Endothelial cell of umbilical vein (primary cell): Measurements from ENCODE around the gene PKD1L1. TPM values are rescaled to one million over a fixed set of nuclear protein-coding genes. Genes with fewer than 3 reads are reported as not detected.

Source experiments
- BruUV-seq: library from RNA; stranded (reverse); fragments of 400-500 nt; replicated peaks from 2 replicates; lab custom pipeline; 2021; lab: Mats Ljungman, UMichigan
- CTCF ChIA-PET: fragments of 300-600, 350-600 bp; sonication (Branson Sonifier 250); formaldehyde crosslinking; loops from one replicate; lab custom pipeline; 2021; ENCODE audit warnings: antibody characterized with exemption, inconsistent platforms; lab: Charles Lee
- POLR2A ChIA-PET: fragments of 300-600, 350-600 bp; sonication (Branson Sonifier 250); formaldehyde crosslinking; loops from one replicate; lab custom pipeline; 2021; ENCODE audit warnings: antibody characterized with exemption, inconsistent platforms; lab: Charles Lee
- DNase-seq: peaks from one replicate; pipeline ENCODE4 v3.0.0-alpha.2; 2011; ENCODE audit warnings: low read depth, low spot score
- FAIRE-seq: peaks from 2 replicates; lab custom pipeline; 2011; peaks lifted over from hg19 to GRCh38; lab: Jason Lieb, UNC
- H2AFZ ChIP-seq: 2 replicates; pipeline ENCODE4 v1.6.0; 2012; ENCODE audit warnings: low read depth, low read length, control low read depth, inconsistent platforms
- H3K27ac ChIP-seq: 2 replicates; pipeline ENCODE4 v1.5.1; 2011; ENCODE audit warnings: low read depth, mild to moderate bottlenecking, control low read depth, low read length, moderate library complexity; ENCODE audit not compliant: insufficient read depth
- H3K27me3 ChIP-seq, 2 experiments: 2 replicates each; pipeline versions ENCODE4 v1.6.0 to v1.6.1; 2011; ENCODE audit warnings: low read length in 2 of 2, mixed read lengths in 1 of 2; ENCODE audit not compliant: control insufficient read depth in 2 of 2, insufficient read depth in 2 of 2
- H3K36me3 ChIP-seq, 2 experiments: 2 replicates in 1 of 2; 3 replicates in 1 of 2; pipeline ENCODE4 v1.5.1; 2011; ENCODE audit warnings: low read length in 2 of 2, mild to moderate bottlenecking in 1 of 2, moderate library complexity in 1 of 2; ENCODE audit not compliant: control insufficient read depth in 2 of 2, insufficient read depth in 2 of 2; ENCODE audit errors: extremely low read depth in 1 of 2
- H3K4me1 ChIP-seq: 3 replicates; pipeline ENCODE4 v1.5.1; 2011; ENCODE audit warnings: mild to moderate bottlenecking, low read length; ENCODE audit not compliant: control insufficient read depth, insufficient read depth; ENCODE audit errors: extremely low read depth
- H3K4me2 ChIP-seq: 2 replicates; pipeline ENCODE4 v1.6.1; 2011; ENCODE audit warnings: low read length, control low read depth, mixed read lengths; ENCODE audit not compliant: insufficient read depth
- H3K4me3 ChIP-seq, 3 experiments: fragments of 200-600 bp in 1 of 3; sonication (generic), shearing (Covaris generic) in 1 of 3; replicated peaks in 1 of 3; 2 replicates each; pipeline ENCODE4 v1.5.1; 2011 to 2016; ENCODE audit warnings: control low read depth in 3 of 3, low read length in 3 of 3, mild to moderate bottlenecking in 2 of 3, inconsistent platforms in 1 of 3, low read depth in 1 of 3, moderate library complexity in 1 of 3; ENCODE audit not compliant: insufficient read depth in 1 of 3
- H3K79me2 ChIP-seq: 2 replicates; pipeline ENCODE4 v1.6.0; 2012; ENCODE audit warnings: low read length, inconsistent platforms; ENCODE audit not compliant: control insufficient read depth, insufficient read depth
- H3K9ac ChIP-seq: replicated peaks from 2 replicates; pipeline ENCODE3; 2011; ENCODE audit warnings: low read length, control low read depth; ENCODE audit not compliant: insufficient read depth; ENCODE audit errors: extremely low read depth
- H3K9me1 ChIP-seq: replicated peaks from 3 replicates; pipeline ENCODE4 v1.6.0; 2011; ENCODE audit warnings: mild to moderate bottlenecking, low read length; ENCODE audit not compliant: control insufficient read depth, insufficient read depth; ENCODE audit errors: extremely low read depth
- H3K9me3 ChIP-seq: replicated peaks from 2 replicates; pipeline ENCODE4 v1.5.1; 2012; ENCODE audit warnings: low read length, inconsistent platforms; ENCODE audit not compliant: control insufficient read depth, insufficient read depth
- H4K20me1 ChIP-seq: replicated peaks from 2 replicates; pipeline ENCODE3; 2011; ENCODE audit warnings: mild to moderate bottlenecking, low read length; ENCODE audit not compliant: control insufficient read depth, insufficient read depth; ENCODE audit errors: extremely low read depth
- EZH2 ChIP-seq: IDR thresholded peaks from 2 replicates; pipeline ENCODE4 v1.6.1; 2012; ENCODE audit warnings: borderline replicate concordance, low read depth, mild to moderate bottlenecking, moderate library complexity, low read length, inconsistent platforms; ENCODE audit not compliant: severe bottlenecking
- FOS ChIP-seq: IDR thresholded peaks from 2 replicates; pipeline ENCODE4 v1.6.1; 2011; ENCODE audit warnings: mild to moderate bottlenecking, low read length, moderate library complexity, borderline replicate concordance; ENCODE audit not compliant: insufficient read depth
- GATA2 ChIP-seq: IDR thresholded peaks from 2 replicates; pipeline ENCODE4 v1.7.0; 2011; ENCODE audit warnings: low read depth, mild to moderate bottlenecking, moderate library complexity, mixed read lengths, low read length; ENCODE audit not compliant: insufficient read length, insufficient read depth
- JUN ChIP-seq: IDR thresholded peaks from 2 replicates; pipeline ENCODE4 v1.6.1; 2011; ENCODE audit warnings: borderline replicate concordance, low read depth; ENCODE audit not compliant: insufficient read length, insufficient read depth
- MYC ChIP-seq: IDR thresholded peaks from one replicate; pipeline ENCODE4 v1.6.1; 2011; ENCODE audit warnings: mild to moderate bottlenecking, low read depth, low read length
- POLR2A ChIP-seq: IDR thresholded peaks from 2 replicates; pipeline ENCODE4 v1.6.1; 2012; ENCODE audit warnings: low read depth, mild to moderate bottlenecking, control low read depth, low read length
- POLR2AphosphoS5 ChIP-seq: IDR thresholded peaks from 2 replicates; pipeline ENCODE4 v1.6.1; 2012; ENCODE audit warnings: low read depth, mild to moderate bottlenecking, control low read depth, low read length, moderate library complexity; ENCODE audit not compliant: insufficient read depth
- dilution Hi-C: fragments of 300-500 bp; cut with MboI; formaldehyde crosslinking; loops from one replicate; pipeline ENCODE4 v1.15.0; 2019; ENCODE audit warnings: low sequenced_read_pairs; ENCODE audit not compliant: extremely low pct_ligation_motif_present
- intact Hi-C: fragments of 100-400 bp; cut with micrococcal nuclease; formaldehyde crosslinking; loops from one replicate; pipeline ENCODE4 v1.10.0; 2022
- polyA plus RNA-seq, 4 experiments: library from polyadenylated mRNA; depleted of rRNA in 3 of 4; stranded (reverse) in 3 of 4; unstranded in 1 of 4; fragments of >200 nt; gene quantifications; 2 replicates each; pipeline versions ENCODE4 v1.2.1 to v1.2.3, GENCODE V29; 2011 to 2012; ENCODE audit warnings: missing spikeins in 1 of 4
- total RNA-seq: library from RNA; stranded (reverse); gene quantifications from 2 replicates; pipeline ENCODE4 v1.2.3, GENCODE V29; 2021
- TF ChIP-seq, protein P1 (sequence below): IDR thresholded peaks from 2 replicates; pipeline ENCODE4 v1.6.1; 2011; ENCODE audit not compliant: insufficient read depth, insufficient read length
- TF ChIP-seq, protein P2 (sequence below), 2 donors: IDR thresholded peaks; 1 replicate in 1 of 2; 2 replicates in 1 of 2; pipeline ENCODE4 v1.5.1; 2011; ENCODE audit warnings: low read length in 2 of 2, mild to moderate bottlenecking in 2 of 2, moderate library complexity in 2 of 2, control low read depth in 1 of 2, inconsistent platforms in 1 of 2, low read depth in 1 of 2; ENCODE audit not compliant: insufficient read depth in 1 of 2; ENCODE audit errors: extremely low read depth in 1 of 2

The PKD1L1 gene
- total and polyA plus RNA-seq, 2 donors (not counting 3 experiments of a cell fraction or from before 2014, with no cell fraction given): 4.1 to 5.9 TPM

DNA sequence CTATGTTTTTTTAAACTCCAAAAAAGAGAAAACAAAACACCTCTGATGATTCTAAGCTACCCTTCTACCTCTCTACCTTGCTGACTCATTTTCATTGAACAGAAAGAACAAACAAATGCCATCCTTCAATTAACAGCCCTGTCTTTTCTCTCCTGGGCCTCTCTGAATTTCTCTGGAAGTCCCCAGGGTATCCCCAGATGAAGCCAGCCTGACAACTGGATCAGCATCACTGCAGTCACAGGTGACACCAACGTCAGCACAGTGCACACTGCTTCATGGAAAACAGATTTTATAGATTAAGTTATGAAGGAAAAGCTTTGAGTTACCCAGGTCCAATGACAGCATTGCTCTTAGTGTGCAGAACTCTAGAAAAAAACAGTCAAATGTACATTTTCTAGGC is 25.5 kb upstream of the PKD1L1 start:
- no TSS peak for BruUV-seq
- Histone ChIP-seq H4K20me1 (no peaks in the 10 kb centered on the region), H3K36me3 (peaks cover 20 to 23% of the 10 kb centered on the region in 2 experiments), H3K79me2 (peaks cover 9% of the 10 kb centered on the region), H3K4me3 (no peak overlapping the region), H3K27me3 (no peaks in the 10 kb centered on the region), H3K4me2 (no peak overlapping the region), H3K9ac (no peak overlapping the region), H2AFZ (no peak overlapping the region), H3K4me1 (peaks cover 37% of the 10 kb centered on the region), H3K27ac (no peak overlapping the region), H3K9me1 (no peaks in the 10 kb centered on the region), H3K9me3 (no peaks in the 10 kb centered on the region)
- FAIRE-seq (no peak), DNase-seq (no peak)
- ChIA-PET CTCF (interaction anchor here (1.5 kb wide), 1 partner anchor 28 kb away, joined by 6 read pairs; no protein-coding TSS in a partner anchor), POLR2A (no interaction called here)
- intact Hi-C loops (no loop called here), dilution Hi-C loops (no loop called here)
- TF ChIP-seq, protein P1, sequence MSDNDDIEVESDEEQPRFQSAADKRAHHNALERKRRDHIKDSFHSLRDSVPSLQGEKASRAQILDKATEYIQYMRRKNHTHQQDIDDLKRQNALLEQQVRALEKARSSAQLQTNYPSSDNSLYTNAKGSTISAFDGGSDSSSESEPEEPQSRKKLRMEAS: no peak
- no peak for TF ChIP-seq POLR2A
- no peak for TF ChIP-seq MYC
- TF ChIP-seq POLR2AphosphoS5: no peak
- TF ChIP-seq JUN: no peak
- TF ChIP-seq FOS: no peak
- no peak for TF ChIP-seq GATA2
- TF ChIP-seq, protein P2, sequence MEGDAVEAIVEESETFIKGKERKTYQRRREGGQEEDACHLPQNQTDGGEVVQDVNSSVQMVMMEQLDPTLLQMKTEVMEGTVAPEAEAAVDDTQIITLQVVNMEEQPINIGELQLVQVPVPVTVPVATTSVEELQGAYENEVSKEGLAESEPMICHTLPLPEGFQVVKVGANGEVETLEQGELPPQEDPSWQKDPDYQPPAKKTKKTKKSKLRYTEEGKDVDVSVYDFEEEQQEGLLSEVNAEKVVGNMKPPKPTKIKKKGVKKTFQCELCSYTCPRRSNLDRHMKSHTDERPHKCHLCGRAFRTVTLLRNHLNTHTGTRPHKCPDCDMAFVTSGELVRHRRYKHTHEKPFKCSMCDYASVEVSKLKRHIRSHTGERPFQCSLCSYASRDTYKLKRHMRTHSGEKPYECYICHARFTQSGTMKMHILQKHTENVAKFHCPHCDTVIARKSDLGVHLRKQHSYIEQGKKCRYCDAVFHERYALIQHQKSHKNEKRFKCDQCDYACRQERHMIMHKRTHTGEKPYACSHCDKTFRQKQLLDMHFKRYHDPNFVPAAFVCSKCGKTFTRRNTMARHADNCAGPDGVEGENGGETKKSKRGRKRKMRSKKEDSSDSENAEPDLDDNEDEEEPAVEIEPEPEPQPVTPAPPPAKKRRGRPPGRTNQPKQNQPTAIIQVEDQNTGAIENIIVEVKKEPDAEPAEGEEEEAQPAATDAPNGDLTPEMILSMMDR (IDR thresholded peaks at IDR 0.05; ENCODE audit: extremely low read depth in 1 of 2, insufficient read depth in 1 of 2, low read depth in 1 of 2, low read length in 2 of 2): no peak
- no peak for TF ChIP-seq EZH2
